ENCODE results near the gene TRIM65. TPM values are rescaled to one million over a fixed set of nuclear protein-coding genes. Genes with fewer than 3 reads are reported as not detected.

The TRIM65 gene
- total RNA-seq, 4 donors from 2014 or later, result 13.3 to 36.4 (median 27.4) TPM

DNA sequence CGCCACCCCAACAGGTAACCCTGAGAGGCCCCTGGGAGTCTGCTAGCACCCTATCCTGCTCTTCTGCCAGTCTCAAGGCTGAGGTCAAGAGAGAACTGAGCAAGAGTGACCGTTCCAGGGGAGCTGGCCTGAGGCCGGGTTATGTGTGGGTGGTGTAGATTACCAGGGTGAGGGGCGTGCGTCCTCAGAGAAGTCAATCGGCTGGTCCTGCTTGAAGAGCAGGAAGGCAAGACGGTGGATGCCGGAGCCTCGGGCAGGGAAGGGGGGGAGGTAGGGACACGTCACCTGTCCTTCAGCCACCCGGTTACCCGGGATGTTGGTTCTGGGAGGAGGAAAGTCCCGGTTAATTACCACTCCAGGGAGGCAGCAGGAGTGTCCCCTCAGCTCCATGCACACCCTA lies 2.6 kb upstream of the TRIM65 start:
- TF ChIP-seq EP300 (IDR thresholded peaks at IDR 0.05), result no peak
- TF ChIP-seq POLR2AphosphoS5 (IDR thresholded peaks at IDR 0.05), result no peak
- Histone ChIP-seq H3K4me1 (peaks cover 29 to 48% (median 44%) of the 10 kb centered on the region in 4 donors), H3K27ac (replicated peaks in 1 of 4) (no peak overlapping the region), H3K9me3 (no peaks in the 10 kb centered on the region), H3K4me3 (no peak overlapping the region), H3K36me3 (peaks cover 33 to 57% (median 56%) of the 10 kb centered on the region in 4 donors), H3K27me3 (no peaks in the 10 kb centered on the region)
- 96% methylated on average over 13 of the region's 13 CpGs for WGBS
- intact Hi-C loops (cut with DNase I), result no loop called here
- no peak for DNase-seq (ENCODE audit: extremely low spot score)

DNA sequence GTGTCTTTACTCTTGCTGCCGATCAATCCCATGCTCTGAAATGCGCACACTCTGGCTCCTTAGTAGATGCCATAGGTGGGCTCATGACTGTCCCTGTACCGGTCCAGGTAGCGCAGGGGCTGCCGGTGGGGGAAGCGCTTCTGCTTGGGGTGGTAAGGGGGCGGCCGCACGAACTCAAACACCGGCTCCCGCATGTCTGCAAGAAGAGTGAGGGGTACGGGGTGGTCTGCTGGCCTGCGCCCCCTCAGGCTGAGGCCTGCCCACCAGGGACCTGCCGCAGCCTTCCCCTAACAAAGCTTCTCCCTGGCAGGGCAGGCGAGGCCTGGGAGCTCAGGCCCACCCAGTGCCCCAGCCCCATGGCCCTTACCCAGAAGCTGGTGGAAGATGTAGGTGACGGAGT lies 2.0 kb upstream of the TRIM65 start:
- peaks cover 28 to 48% (median 44%) of the 10 kb centered on the region in 4 donors for H3K4me1 ChIP-seq
- no peak overlapping the region for H3K4me3 ChIP-seq
- WGBS, result 85% methylated on average over 13 of the region's 16 CpGs
- no peak for DNase-seq (ENCODE audit: extremely low spot score)
- peaks cover 33 to 57% (median 56%) of the 10 kb centered on the region in 4 donors for H3K36me3 ChIP-seq
- no peak overlapping the region for H3K27ac ChIP-seq (replicated peaks in 1 of 4)
- no peaks in the 10 kb centered on the region for H3K27me3 ChIP-seq
- TF ChIP-seq, protein P1, sequence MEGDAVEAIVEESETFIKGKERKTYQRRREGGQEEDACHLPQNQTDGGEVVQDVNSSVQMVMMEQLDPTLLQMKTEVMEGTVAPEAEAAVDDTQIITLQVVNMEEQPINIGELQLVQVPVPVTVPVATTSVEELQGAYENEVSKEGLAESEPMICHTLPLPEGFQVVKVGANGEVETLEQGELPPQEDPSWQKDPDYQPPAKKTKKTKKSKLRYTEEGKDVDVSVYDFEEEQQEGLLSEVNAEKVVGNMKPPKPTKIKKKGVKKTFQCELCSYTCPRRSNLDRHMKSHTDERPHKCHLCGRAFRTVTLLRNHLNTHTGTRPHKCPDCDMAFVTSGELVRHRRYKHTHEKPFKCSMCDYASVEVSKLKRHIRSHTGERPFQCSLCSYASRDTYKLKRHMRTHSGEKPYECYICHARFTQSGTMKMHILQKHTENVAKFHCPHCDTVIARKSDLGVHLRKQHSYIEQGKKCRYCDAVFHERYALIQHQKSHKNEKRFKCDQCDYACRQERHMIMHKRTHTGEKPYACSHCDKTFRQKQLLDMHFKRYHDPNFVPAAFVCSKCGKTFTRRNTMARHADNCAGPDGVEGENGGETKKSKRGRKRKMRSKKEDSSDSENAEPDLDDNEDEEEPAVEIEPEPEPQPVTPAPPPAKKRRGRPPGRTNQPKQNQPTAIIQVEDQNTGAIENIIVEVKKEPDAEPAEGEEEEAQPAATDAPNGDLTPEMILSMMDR (IDR thresholded peaks at IDR 0.05), result no peak
- TF ChIP-seq POLR2A (IDR thresholded peaks at IDR 0.05; ENCODE audit: low read depth) (no peak), EP300 (IDR thresholded peaks at IDR 0.05) (no peak), POLR2AphosphoS5 (IDR thresholded peaks at IDR 0.05) (no peak)
- intact Hi-C loops (cut with DNase I), result no loop called here
- H3K9me3 ChIP-seq, result no peaks in the 10 kb centered on the region

DNA sequence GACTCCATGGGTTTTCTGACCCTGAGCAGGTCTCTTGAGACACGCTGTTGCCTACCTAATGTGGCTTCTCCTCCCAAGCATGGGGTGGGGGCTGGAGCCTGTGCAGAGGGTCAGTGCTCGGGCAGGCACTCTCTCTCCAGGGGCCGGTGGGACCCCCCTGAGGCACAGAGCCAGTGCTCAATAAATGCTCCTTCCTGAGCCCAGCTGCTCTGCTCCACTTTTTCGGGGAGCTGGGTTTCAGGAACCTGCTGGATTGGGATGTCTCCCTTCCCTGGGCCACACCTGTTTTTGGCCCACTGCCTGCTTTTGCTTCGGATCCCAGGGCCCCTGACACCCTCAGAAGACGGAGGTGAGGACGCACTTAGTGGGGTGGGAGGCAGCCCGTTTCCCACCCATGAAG lies 1.3 kb upstream of the TRIM65 start:
- DNase-seq (ENCODE audit: extremely low spot score), result no peak
- Histone ChIP-seq H3K36me3 (peaks cover 33 to 56% (median 53%) of the 10 kb centered on the region in 4 donors), H3K27ac (replicated peaks in 1 of 4) (peak overlapping the region; percentile 89 to 98 (median 96)), H3K27me3 (no peaks in the 10 kb centered on the region), H3K4me3 (no peak overlapping the region), H3K9me3 (no peaks in the 10 kb centered on the region), H3K4me1 (peaks cover 25 to 48% (median 43%) of the 10 kb centered on the region in 4 donors)
- TF ChIP-seq, protein P1 (IDR thresholded peaks at IDR 0.05), result no peak
- TF ChIP-seq EP300 (IDR thresholded peaks at IDR 0.05) (no peak), POLR2AphosphoS5 (IDR thresholded peaks at IDR 0.05) (no peak), POLR2A (IDR thresholded peaks at IDR 0.05; ENCODE audit: low read depth) (no peak)
- WGBS, result 87% methylated on average over 8 of the region's 8 CpGs
- intact Hi-C loops (cut with DNase I), result no loop called here

DNA sequence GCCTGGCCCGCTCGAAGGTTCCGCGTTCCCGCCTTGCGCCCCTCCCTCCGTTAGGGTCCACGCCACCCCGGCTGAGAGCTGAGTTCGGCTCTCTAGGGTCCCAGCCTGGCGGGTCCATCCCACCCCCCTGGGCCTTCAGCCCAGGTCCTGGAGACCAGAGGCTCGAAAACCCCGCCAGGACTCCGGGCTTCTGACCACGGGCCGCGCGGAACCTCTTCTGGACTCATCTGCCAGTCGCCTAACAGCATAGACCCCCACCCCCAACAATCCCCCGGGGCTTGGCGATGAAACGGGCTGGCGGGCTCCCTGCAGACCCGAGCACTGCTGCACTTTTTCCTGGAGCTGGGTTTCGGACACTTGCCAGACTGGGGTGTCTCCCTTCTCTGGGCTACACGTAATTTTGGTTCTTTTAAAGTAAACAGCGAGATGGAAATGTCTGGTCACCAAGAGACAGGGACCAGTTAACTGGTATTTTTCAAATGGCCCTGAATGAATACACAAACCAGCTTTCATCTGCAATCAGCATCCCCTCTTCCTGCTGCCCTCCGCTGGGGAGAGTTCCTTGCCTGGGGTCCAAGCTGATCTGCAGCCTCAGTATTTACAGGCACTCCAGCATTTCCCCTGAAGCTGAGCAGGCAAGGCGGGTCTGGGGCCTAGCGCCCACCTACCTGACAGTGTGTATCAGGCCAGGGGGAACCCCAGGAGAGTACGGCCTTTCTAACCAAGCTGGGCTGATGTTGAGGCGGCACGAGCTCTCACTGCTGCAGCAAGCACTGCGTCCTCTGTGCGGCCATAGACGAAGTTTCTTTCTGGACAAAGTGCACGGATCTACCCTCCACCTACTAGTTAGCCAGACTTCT lies 639 bp upstream of the TRIM65 start:
- Histone ChIP-seq H3K9me3 (no peaks in the 10 kb centered on the region), H3K27ac (replicated peaks in 1 of 4) (peak overlapping the region; percentile 89 to 98 (median 96)), H3K36me3 (peaks cover 35 to 54% (median 51%) of the 10 kb centered on the region in 4 donors), H3K4me1 (peaks cover 25 to 50% (median 46%) of the 10 kb centered on the region in 4 donors), H3K27me3 (no peaks in the 10 kb centered on the region), H3K4me3 (peak overlapping the region; percentile 73 to 99 (median 77))
- no peak for DNase-seq (ENCODE audit: extremely low spot score)
- TF ChIP-seq POLR2A (IDR thresholded peaks at IDR 0.05; ENCODE audit: low read depth) (no peak), EP300 (IDR thresholded peaks at IDR 0.05) (no peak), POLR2AphosphoS5 (IDR thresholded peaks at IDR 0.05) (no peak)
- TF ChIP-seq, protein P1 (IDR thresholded peaks at IDR 0.05), result no peak
- 60% methylated on average over 14 of the region's 37 CpGs for WGBS
- intact Hi-C loops (cut with DNase I), result loop anchor here (2.0 kb wide), 1 partner anchor 47 kb away; no protein-coding TSS in a partner anchor

Data from esophagus muscularis mucosa (tissue), 4 donors.